Osteoblast (primary cell): ENCODE measurements around the gene GRP. TPM values are rescaled to one million over a fixed set of nuclear protein-coding genes. Genes with fewer than 3 reads are reported as not detected.

Source experiments
- DNase-seq: peaks from one replicate; pipeline ENCODE4 v3.0.0; 2011; ENCODE audit warnings: low spot score, mixed read lengths; ENCODE audit not compliant: insufficient read length; ENCODE audit errors: missing footprints
- H2AFZ ChIP-seq: 2 replicates; pipeline ENCODE4 v1.6.0; 2011; ENCODE audit warnings: mild to moderate bottlenecking, low read length
- H3K27ac ChIP-seq: 2 replicates; pipeline ENCODE4 v1.5.1; 2011; ENCODE audit warnings: mild to moderate bottlenecking, low read depth, low read length, moderate library complexity
- H3K27me3 ChIP-seq: 2 replicates; pipeline ENCODE4 v1.6.0; 2012; ENCODE audit warnings: mild to moderate bottlenecking, control low read depth, inconsistent platforms, low read length, moderate library complexity; ENCODE audit not compliant: insufficient read depth
- H3K36me3 ChIP-seq: 2 replicates; pipeline ENCODE4 v1.5.1; 2011; ENCODE audit warnings: mild to moderate bottlenecking, low read length, control low read depth, moderate library complexity; ENCODE audit not compliant: insufficient read depth
- H3K4me1 ChIP-seq: 2 replicates; pipeline ENCODE4 v1.5.1; 2011; ENCODE audit warnings: mild to moderate bottlenecking, low read length, control low read depth, moderate library complexity; ENCODE audit not compliant: insufficient read depth
- H3K4me2 ChIP-seq: 2 replicates; pipeline ENCODE4 v1.6.0; 2011; ENCODE audit warnings: mild to moderate bottlenecking, low read length; ENCODE audit not compliant: insufficient read depth
- H3K4me3 ChIP-seq: fragments of 200-600 bp; sonication (generic); 3 replicates; pipeline ENCODE4 v1.5.1; 2012; ENCODE audit warnings: mild to moderate bottlenecking, low read length, inconsistent platforms; ENCODE audit not compliant: insufficient read depth
- H3K79me2 ChIP-seq: 2 replicates; pipeline ENCODE4 v1.6.0; 2012; ENCODE audit warnings: mild to moderate bottlenecking, low read length, control low read depth, inconsistent platforms; ENCODE audit not compliant: insufficient read depth
- H3K9me3 ChIP-seq: 2 replicates; pipeline ENCODE4 v1.5.1; 2011; ENCODE audit warnings: low read depth, low read length, control low read depth
- H4K20me1 ChIP-seq: 2 replicates; pipeline ENCODE4 v1.6.0; 2012; ENCODE audit warnings: mild to moderate bottlenecking, low read length, control low read depth; ENCODE audit not compliant: insufficient read depth
- CTCF ChIP-seq: IDR thresholded peaks from 2 replicates; pipeline ENCODE4 v1.5.1; 2011; ENCODE audit warnings: mild to moderate bottlenecking, low read depth, low read length, moderate library complexity; ENCODE audit errors: extremely low read depth
- total RNA-seq: library from RNA; depleted of rRNA; stranded (reverse); fragments of >200 nt; gene quantifications from 2 replicates; pipeline ENCODE4 v1.2.3, GENCODE V29; 2012

The GRP gene
- total RNA-seq, 1 donor = not detected

- H3K27ac ChIP-seq = no peak overlapping the region
- no peak overlapping the region for H2AFZ ChIP-seq
- peak; percentile 52 for DNase-seq
- no peaks in the 10 kb centered on the region for H3K4me1 ChIP-seq
- TF ChIP-seq CTCF = no peak
- no peaks in the 10 kb centered on the region for H4K20me1 ChIP-seq
- no peaks in the 10 kb centered on the region for H3K79me2 ChIP-seq
- H3K4me3 ChIP-seq = no peak overlapping the region
- no peaks in the 10 kb centered on the region for H3K36me3 ChIP-seq
- peaks cover 99% of the 10 kb centered on the region for H3K27me3 ChIP-seq
- H3K4me2 ChIP-seq = no peak overlapping the region
- H3K9me3 ChIP-seq = peaks cover 4% of the 10 kb centered on the region
Measured at GRCh38 chr18:59275406-59275949, 55.5 kb downstream of the GRP start.

GRCh38 chr18:59276047-59276446, 56.1 kb downstream of the GRP start:
- H4K20me1 ChIP-seq = no peaks in the 10 kb centered on the region
- no peaks in the 10 kb centered on the region for H3K4me1 ChIP-seq
- no peak overlapping the region for H3K4me3 ChIP-seq
- H3K79me2 ChIP-seq = no peaks in the 10 kb centered on the region
- no peak overlapping the region for H3K27ac ChIP-seq
- H3K27me3 ChIP-seq = peaks cover 99% of the 10 kb centered on the region
- peaks cover 1% of the 10 kb centered on the region for H3K9me3 ChIP-seq
- TF ChIP-seq CTCF = no peak
- H3K4me2 ChIP-seq = no peak overlapping the region
- peak; percentile 53 for DNase-seq
- H3K36me3 ChIP-seq = no peaks in the 10 kb centered on the region
- H2AFZ ChIP-seq = no peak overlapping the region

- DNase-seq = peak; percentile 13
- Histone ChIP-seq H3K27me3 (peaks cover 97% of the 10 kb centered on the region), H4K20me1 (no peaks in the 10 kb centered on the region), H3K36me3 (no peaks in the 10 kb centered on the region), H3K27ac (no peak overlapping the region), H3K4me3 (no peak overlapping the region), H3K9me3 (no peaks in the 10 kb centered on the region), H3K4me1 (no peaks in the 10 kb centered on the region), H3K79me2 (no peaks in the 10 kb centered on the region), H2AFZ (no peak overlapping the region), H3K4me2 (no peak overlapping the region)
- TF ChIP-seq CTCF = no peak
Measured at GRCh38 chr18:59278793-59279192, 58.8 kb downstream of the GRP start.

GRCh38 chr18:59279193-59279592, 59.2 kb downstream of the GRP start:
- no peaks in the 10 kb centered on the region for H3K4me1 ChIP-seq
- H3K9me3 ChIP-seq = no peaks in the 10 kb centered on the region
- DNase-seq = no peak
- H3K79me2 ChIP-seq = no peaks in the 10 kb centered on the region
- H2AFZ ChIP-seq = no peak overlapping the region
- H3K36me3 ChIP-seq = no peaks in the 10 kb centered on the region
- no peak overlapping the region for H3K4me3 ChIP-seq
- no peak overlapping the region for H3K4me2 ChIP-seq
- no peak for TF ChIP-seq CTCF
- no peak overlapping the region for H3K27ac ChIP-seq
- peaks cover 96% of the 10 kb centered on the region for H3K27me3 ChIP-seq
- H4K20me1 ChIP-seq = no peaks in the 10 kb centered on the region
